NCI-H82 (cell line): ENCODE data around the gene MYO1G.
"Not testable (repeated sequence)": the region's sequence is repeated elsewhere in the genome, so short reads cannot be mapped to it uniquely, and the experiment has no call there.

Experiments used
- DNase-seq: peaks from one replicate; lab custom pipeline; 2025; lab: John Stamatoyannopoulos, UW

The MYO1G gene

GRCh38 chr7:44978511-44979366 lies at the start of gene MYO1G:
TSS of gene MYO1G (minus strand) at chr7:44979015. CDS start at chr7:44978961, 54 bp downstream.
- DNase-seq = no peak

GRCh38 chr7:45028138-45028919 lies 49.5 kb upstream of the MYO1G start:
- DNase-seq = no peak

GRCh38 chr7:45027774-45028114 lies 48.9 kb upstream of the MYO1G start:
- DNase-seq = no peak

- no peak for DNase-seq
Observed at GRCh38 chr7:45026984-45027773, 48.4 kb upstream of the MYO1G start.

GRCh38 chr7:45026013-45026412 lies 47.2 kb upstream of the MYO1G start:
- no peak for DNase-seq

- DNase-seq = not testable (repeated sequence)
Observed at GRCh38 chr7:45025473-45025872, 46.7 kb upstream of the MYO1G start.

DNA sequence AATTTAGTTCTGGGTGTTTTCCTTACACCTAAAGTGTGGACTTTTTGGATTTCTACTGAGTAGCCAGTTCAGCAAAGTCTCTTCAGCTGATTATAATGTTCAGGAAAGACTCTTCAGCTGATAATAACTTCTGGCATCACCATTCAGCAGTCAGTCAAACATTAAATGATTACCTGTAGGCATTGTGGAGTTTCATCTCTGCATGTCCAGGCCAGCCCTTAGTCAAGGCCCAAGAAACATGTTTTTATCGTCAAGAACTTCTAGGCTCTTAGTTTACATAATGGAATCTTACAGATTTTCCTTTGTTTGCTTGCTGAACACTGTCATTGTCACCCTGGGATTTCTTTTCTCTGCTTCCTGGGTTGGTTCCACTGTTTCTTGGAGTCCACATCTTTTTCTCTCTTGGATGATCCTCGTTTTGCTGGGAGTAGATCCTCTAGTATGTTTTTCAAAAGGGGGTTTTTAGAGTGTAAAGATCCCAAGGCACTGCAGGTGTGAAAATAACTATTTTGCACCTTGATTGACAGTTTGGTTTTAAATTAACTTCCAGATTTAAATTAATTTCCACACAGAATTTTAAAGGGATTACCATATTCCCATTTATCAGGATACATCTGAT lies 45.4 kb upstream of the MYO1G start:
- DNase-seq = no peak

DNA sequence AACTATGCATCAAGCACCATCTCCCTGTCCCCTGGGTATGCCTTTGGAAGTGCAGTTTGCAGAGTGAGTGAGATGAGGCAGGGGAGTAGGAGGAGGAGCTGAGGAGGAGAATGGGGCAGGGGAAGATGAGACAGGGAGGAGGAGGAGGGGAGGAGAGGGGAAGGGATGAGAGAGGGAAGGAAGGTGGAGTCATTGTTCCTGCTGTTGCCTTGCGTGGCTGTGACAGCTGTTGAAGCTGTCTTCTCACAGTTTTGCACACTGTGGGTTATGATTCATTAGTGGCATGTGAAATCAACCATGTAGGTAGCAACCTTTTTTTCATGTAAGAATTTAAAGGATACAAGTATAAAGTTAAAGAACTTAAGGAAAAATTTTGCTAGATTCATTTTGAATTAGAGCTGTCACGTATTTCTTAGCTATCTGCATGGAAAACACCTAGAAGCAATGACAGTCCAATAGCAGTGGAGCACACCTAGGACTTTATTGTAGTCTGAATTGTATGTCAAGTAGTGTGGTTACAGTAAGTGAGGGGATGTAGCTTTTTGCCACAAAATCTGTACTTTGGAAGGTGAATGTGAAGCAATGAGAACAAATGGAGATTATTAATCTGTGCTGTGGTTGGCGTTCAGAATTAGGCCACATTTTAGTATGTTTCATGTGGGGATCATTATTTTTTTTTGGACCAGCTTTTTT lies 42.9 kb upstream of the MYO1G start:
- peak; percentile 29 for DNase-seq

- no peak for DNase-seq
Observed at GRCh38 chr7:45020915-45021314, 42.1 kb upstream of the MYO1G start.

DNA sequence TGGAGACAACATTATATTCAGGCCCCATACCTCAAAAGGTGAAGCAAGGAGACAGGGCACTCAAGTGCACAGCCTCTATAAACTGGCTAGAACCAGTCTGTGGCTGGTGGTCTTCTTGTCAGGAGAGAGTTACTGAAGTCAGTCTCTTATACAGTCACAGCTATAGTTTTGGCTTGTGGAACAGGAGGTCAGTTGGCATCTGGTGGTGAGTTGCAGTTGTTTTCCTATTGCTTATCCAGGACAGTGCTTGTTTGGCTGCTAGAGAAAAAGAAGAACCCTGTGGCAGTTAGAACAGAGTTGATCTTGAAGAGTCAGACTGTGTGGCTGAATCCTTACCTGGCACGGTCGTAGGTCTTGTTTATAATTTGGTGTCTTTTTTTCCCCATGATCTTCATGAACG lies 38.4 kb upstream of the MYO1G start:
- DNase-seq = no peak

GRCh38 chr7:45015313-45015712 lies 36.5 kb upstream of the MYO1G start:
- no peak for DNase-seq

DNA sequence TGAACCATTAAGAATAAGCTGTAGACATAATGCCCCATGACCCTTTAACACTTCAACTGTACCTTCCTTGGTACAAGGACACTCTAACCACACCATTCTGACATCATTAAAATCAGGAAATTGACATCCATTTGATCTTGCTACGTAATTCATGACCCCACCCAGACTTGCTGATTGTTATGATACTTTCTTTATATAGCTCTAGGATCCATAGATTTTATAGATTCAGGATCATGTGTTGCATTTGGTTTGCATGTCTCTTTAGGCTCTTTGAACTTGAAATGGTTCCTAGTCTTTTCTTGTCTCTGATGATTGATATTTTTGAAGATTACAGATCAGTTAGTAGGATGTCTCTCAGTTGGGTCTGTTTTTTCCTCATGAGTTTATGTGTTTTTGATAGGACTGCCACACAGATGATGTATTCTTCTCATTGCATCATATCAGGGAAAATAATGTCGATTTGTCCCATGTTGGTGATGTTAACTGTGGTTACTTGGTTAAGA lies 34.7 kb upstream of the MYO1G start:
- no peak for DNase-seq

- no peak for DNase-seq
Observed at GRCh38 chr7:45007571-45008328, 28.9 kb upstream of the MYO1G start.

DNA sequence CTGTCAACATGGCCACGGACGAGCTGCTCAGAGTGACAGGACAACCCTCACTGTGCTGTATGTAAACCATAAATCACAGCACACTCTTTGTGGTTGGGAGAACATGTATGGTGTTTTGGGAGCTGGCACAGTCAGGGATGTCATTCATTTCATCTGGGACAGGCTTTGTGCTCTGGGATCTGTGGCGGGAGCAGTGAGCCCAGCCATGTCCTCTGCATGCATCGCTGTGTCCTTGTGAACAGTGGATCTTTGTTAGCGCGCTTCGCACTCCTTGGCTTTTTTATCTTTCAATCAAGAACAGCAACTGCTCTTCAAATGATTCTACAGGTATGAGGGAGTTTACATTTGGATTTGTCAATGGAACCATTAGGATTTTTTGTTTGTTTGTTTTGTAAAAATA lies 28.3 kb upstream of the MYO1G start:
- no peak for DNase-seq

DNA sequence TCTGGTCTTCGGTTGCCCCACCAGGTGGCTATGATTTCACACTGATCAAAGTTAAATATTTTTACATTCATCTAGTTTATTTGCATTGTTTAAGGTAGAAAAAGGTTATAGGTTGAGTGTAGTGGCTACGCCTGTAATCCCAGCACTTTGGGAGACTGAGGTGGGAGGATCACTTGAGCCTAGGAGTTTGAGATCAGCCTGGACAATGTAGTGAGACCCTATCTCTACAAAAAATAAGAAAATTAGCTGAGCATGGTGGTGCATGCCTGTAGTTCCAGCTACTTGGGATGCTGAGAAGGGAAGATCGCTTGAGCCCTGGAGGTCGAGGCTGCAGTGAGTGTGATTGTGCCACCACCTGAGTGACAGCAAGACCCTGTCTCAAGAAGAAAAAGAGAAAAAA lies 25.0 kb upstream of the MYO1G start:
- no peak for DNase-seq

DNA sequence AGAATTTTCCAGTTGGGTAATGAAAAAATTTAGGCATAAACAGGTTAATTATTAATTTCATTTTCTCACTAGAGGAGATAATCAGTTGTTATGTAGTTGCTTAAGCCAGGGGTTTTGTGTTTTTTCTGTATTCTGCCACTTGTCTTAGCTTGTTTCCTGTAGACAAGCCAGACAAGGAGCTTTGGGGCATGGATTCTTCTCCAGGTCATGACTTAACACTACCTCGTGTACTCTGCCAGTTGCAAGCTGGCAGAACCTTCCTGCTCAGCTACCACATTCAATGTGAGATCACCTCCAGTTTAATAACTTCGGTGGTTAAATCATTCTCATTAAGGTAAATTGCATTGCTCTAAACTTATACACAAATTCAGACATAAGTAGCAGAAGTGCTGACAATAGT lies 23.0 kb upstream of the MYO1G start:
- no peak for DNase-seq

DNA sequence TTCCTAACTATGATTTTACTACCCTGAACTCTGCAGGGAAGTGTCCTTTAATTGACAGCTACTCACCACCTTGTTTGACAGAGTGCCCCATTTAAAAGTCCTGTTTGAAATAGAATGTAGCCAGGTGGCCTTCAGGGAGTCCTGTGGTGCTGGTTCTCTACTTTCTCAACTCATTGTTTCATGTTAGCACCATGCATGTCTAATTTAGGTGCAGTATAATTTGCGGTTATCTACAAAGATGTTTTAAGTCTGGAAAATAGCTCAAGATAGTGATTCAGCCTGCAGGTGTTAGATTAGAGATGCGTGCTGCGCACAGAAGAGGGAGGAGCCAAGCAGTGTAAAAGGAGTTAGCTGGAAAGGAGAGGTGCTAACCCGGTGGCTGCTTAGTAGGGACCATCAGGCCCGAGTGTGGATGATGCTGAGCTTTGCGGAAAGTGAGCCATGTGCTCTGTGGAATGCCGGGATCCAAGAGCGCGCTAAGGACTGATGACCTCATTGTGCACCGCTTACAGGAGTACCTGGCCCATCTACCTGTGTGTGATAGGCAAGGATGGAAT lies 22.4 kb upstream of the MYO1G start:
- peak; percentile 55 for DNase-seq

GRCh38 chr7:45000093-45001032 lies 21.5 kb upstream of the MYO1G start, which contains the start of gene CCM2:
TSS of gene CCM2 (plus strand) at chr7:45000201. CDS start at chr7:45000334, 133 bp downstream.
- peak; percentile 71 for DNase-seq
